C4-2B (cell line): Measurements from ENCODE around the gene TM7SF3.

ENCODE experiments used
- H3K27ac ChIP-seq: fragments of 450-650 bp; 2 replicates; pipeline ENCODE4 v1.5.1; 2017
- CTCF ChIP-seq: fragments of 450-650 bp; conservative IDR thresholded peaks from 2 replicates; pipeline ENCODE4 v1.5.1; 2017; ENCODE audit warnings: mild to moderate bottlenecking
- ZFX ChIP-seq: fragments of 450-650 bp; IDR thresholded peaks from 2 replicates; pipeline ENCODE4 v1.6.1; 2017

Gene TM7SF3

GRCh38 chr12:27014085-27014858, at the start of gene TM7SF3:
Gene TM7SF3, minus strand, starts transcription at chr12:27014384. Its CDS starts 216 bp downstream, at chr12:27014168.
- TF ChIP-seq ZFX (no peak), CTCF (peak; percentile 99)
- peak within 1 kb of the TSS; percentile 82 for H3K27ac ChIP-seq

DNA sequence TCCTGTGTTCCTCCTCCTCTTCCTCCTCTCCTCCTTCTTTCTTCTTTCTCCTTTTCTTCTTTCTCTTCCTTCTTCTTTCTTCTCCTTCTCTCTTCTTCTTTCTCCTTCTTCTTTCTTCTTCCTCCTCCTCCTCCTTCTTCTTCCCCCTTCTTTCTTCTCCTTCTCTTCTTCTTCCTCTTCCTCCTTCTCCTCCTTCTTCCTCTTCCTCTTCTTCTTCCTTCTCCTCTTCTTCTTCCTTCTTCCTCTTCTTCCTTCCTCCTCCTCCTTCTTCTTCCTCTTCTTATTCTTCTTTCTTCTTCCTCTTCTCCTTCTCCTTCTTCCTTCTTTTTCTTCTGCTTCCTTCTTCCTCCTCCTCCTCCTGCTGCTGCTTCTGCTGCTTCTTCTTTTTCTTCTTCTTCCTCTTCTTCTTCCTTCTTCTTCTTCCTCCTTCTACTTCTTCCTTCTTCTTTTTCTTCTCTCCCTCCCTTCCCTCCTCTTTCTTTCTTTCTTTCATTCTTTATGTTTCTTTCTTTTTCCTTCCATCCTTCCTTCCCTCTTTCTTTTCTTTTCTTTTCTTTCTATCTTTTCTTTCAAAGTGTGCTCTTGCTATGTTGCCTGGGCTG, 49.2 kb upstream of the TM7SF3 start:
- TF ChIP-seq ZFX (no peak), CTCF (no peak)
- no peak overlapping the region for H3K27ac ChIP-seq

- no peak overlapping the region for H3K27ac ChIP-seq
- TF ChIP-seq ZFX (no peak), CTCF (no peak)
Measured at GRCh38 chr12:27061317-27061716, 47.1 kb upstream of the TM7SF3 start.

DNA sequence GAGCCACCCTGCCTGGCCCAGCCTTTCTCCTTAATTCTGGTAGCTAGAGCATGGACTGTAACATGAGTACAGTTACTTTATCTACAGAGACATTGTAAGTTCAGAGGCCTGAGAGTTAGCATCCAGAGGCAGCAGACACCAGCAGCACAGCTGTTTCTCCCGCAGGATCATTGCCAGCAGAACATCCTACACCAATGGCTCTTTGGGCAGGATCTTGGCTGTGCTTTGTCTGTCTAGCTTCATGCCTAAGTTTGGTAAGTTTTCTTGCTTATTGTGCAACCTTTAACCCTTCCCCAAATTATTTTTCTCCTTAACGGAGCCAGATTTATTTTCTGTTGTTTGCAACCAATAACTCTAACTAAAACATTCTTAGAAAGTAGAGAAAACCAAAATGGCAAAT, 46.6 kb upstream of the TM7SF3 start:
- no peak for TF ChIP-seq ZFX
- no peak for TF ChIP-seq CTCF

DNA sequence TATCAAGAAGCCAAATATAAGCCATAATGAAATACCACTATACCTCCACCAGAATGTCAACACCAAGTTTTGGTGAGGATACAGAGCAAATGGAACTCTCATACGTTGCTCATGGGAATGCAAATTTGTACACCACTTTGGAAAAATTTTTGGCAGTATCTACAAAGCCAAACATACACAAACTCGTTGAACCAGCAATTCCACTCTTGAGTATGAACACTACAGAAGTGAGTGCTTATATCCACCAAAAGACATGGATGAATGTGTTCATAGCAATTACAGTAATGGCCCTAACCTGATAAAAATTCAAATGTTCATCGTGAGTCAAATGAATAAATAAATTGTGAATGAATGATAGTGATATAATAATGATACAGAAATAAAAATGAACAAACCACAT, 43.4 kb upstream of the TM7SF3 start:
- H3K27ac ChIP-seq, result no peak overlapping the region
- TF ChIP-seq ZFX (no peak), CTCF (no peak)

More for the DNA sequence above, 46.6 kb upstream of the TM7SF3 start:
- no peak overlapping the region for H3K27ac ChIP-seq

DNA sequence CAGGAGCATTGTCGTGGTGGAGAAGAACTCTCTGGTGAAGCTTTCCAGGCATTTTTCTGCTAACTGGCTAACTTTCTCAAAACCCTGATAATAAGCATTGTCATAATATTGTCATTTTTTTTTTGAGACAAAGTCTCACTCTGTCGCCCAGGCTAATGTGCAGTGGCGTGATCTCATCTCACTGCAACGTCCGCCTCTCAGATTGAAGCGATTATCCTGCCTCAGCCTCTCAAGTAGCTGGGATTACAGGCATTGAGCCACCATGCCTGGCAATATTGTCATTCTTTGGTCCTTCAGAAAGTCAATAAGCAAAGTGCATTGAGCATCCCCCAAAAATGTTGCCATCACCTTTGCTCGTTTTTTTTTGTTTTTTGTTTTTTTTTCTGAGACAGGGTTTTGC, 41.8 kb upstream of the TM7SF3 start:
- TF ChIP-seq CTCF, result no peak
- no peak for TF ChIP-seq ZFX
- no peak overlapping the region for H3K27ac ChIP-seq

DNA sequence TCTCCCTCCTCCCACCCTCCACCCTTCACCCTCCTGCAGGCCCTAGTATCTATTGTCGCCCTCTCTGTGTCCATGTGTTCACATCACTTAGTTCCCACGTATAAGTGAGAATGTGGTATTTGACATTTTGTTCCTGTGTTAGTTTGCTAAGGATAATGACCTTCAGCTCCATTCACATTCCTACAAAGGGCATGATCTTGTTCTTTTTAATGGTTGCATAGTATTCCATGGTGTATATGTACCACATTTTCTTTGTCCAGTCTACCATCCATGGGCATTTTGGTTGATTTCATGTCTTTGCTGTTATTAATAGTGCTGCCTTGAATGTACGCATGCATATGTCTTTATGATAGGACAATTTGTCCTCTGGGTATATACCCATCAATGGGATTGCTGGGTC, 38.6 kb upstream of the TM7SF3 start:
- TF ChIP-seq CTCF (no peak), ZFX (no peak)
- H3K27ac ChIP-seq, result no peak overlapping the region
